ENCODE measurements around the gene PRKCB. TPM values are rescaled to one million over a fixed set of nuclear protein-coding genes. Genes with fewer than 3 reads are reported as not detected.

The PRKCB gene
- total and polyA plus RNA-seq, 2 of the 8 experiments (the other 6 are each of a cell fraction or from before 2014, with no cell fraction given): 7.1 to 12.1 TPM

DNA sequence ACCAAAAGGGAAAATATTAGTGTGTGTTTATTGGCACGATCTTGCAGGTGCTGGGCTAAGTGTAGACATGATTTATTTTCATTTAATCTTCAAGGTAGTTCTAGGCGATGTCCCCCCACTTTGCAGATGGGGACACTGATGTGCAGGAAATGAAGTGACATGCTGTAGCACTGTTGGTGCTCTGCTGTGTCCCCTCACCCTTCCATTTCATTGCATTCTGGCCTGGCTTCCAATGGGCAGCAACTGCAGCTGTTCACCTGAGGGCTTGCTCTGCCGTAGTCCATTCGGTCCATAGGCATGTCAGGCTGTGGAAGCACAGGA lies 123.9 kb downstream of the PRKCB start:
- Histone ChIP-seq H3K18ac (ENCODE audit: extremely low read depth, low read length) (no peak overlapping the region), H2BK12ac (ENCODE audit: low read depth, low read length) (no peak overlapping the region), H4K5ac (ENCODE audit: insufficient read length, low read depth, low read length) (no peak overlapping the region), H4K8ac (ENCODE audit: extremely low read depth, insufficient read depth, low read length) (no peak overlapping the region; the same call in 1 of the 2 replicates), H2BK5ac (ENCODE audit: low read depth, low read length) (no peak overlapping the region), H3K9ac (replicated peaks in 1 of 4; ENCODE audit: extremely low read depth in 1 of 4, low read depth in 3 of 4, low read length in 3 of 4) (no peak overlapping the region), H4K91ac (replicated peaks; ENCODE audit: insufficient read length, low read length) (no peak overlapping the region), H2BK120ac (replicated peaks; ENCODE audit: low read depth, low read length) (no peak overlapping the region), H3K79me1 (ENCODE audit: low read depth, low read length) (no peaks in the 10 kb centered on the region), H2AK5ac (ENCODE audit: low read depth, low read length) (no peak overlapping the region), H3K23me2 (ENCODE audit: low read depth, low read length) (no peaks in the 10 kb centered on the region), H3K79me2 (ENCODE audit: control insufficient read depth in 1 of 2, insufficient read depth in 2 of 2, low read length in 2 of 2) (no peaks in the 10 kb centered on the region), H3K14ac (ENCODE audit: insufficient read length) (no peak overlapping the region), H3K4me2 (ENCODE audit: insufficient read depth in 1 of 2, low read depth in 2 of 2, low read length in 2 of 2) (no peak overlapping the region), H3K4ac (replicated peaks; ENCODE audit: insufficient read length, low read depth, low read length) (no peak overlapping the region), H2BK15ac (ENCODE audit: low read length) (no peak overlapping the region), H3K27ac (ENCODE audit: low read depth, low read length) (no peak overlapping the region), H3K9me3 (ENCODE audit: insufficient read depth in 2 of 2, low read depth in 1 of 2, low read length in 1 of 2) (no peaks in the 10 kb centered on the region), H3K27me3 (replicated peaks in 1 of 4; ENCODE audit: control insufficient read depth in 3 of 4, extremely low read depth in 1 of 4, insufficient read depth in 3 of 4, low read length in 3 of 4) (no peaks in the 10 kb centered on the region), H3K56ac (replicated peaks; ENCODE audit: insufficient read length, low read depth, low read length) (no peak overlapping the region), H4K20me1 (replicated peaks in 1 of 2; ENCODE audit: control insufficient read depth in 1 of 2, insufficient read depth in 2 of 2, low read length in 2 of 2) (no peaks in the 10 kb centered on the region), H2BK20ac (ENCODE audit: low read length) (no peak overlapping the region), H3K36me3 (ENCODE audit: control insufficient read depth in 2 of 4, insufficient read depth in 4 of 4, low read length in 3 of 4) (no peaks in the 10 kb centered on the region), H3K4me3 (ENCODE audit: extremely low read depth in 1 of 4, insufficient read depth in 2 of 4, low read depth in 3 of 4, low read length in 4 of 4) (no peak overlapping the region), H2AFZ (ENCODE audit: low read length) (no peak overlapping the region), H3K23ac (ENCODE audit: insufficient read length) (no peak overlapping the region), H3K4me1 (replicated peaks in 1 of 4; ENCODE audit: control insufficient read depth in 3 of 4, insufficient read depth in 4 of 4, low read length in 3 of 4) (0 out of 7 replicates have a peak, but pooled peaks cover 0 to 2% (median 0%) of the 10 kb centered on the region in 4 experiments)
- FAIRE-seq (no peak), DNase-seq (ENCODE audit: low read depth in 1 of 2, low spot score in 2 of 2) (no peak)
- 84% methylated on average over 4 of the region's 4 CpGs; no CpG with 5 or more reads in 1 of the 2 experiments for WGBS, 2 experiments (ENCODE audit: extremely low coverage in 1 of 2, insufficient coverage in 1 of 2, insufficient read length in 1 of 2, insufficient replicate concordance in 2 of 2, low coverage in 1 of 2, low lambda C conversion rate in 2 of 2, missing lambda C conversion rate in 1 of 2)
- ChIA-PET POLR2A (ENCODE audit: partially characterized antibody) (no interaction called here), CTCF (ENCODE audit: partially characterized antibody) (interaction anchor here (1.3 to 1.6 kb wide), 2 partner anchors 10 to 51 kb away, joined by 3 to 6 read pairs; no protein-coding TSS in a partner anchor)
- TF ChIP-seq SAP30 (IDR thresholded peaks at IDR 0.05; ENCODE audit: insufficient read depth, insufficient replicate concordance, low read length) (no peak), RXRA (IDR thresholded peaks at IDR 0.05; ENCODE audit: insufficient read depth, low read depth, low read length) (no peak), TAF7 (optimal IDR thresholded peaks at IDR 0.05; ENCODE audit: borderline replicate concordance, low read depth, low read length) (no peak), RBBP5 (IDR thresholded peaks at IDR 0.05; ENCODE audit: borderline replicate concordance, low read depth, low read length) (no peak), ZNF274 (IDR thresholded peaks at IDR 0.05; ENCODE audit: borderline replicate concordance, extremely low read depth, low read length) (no peak), HDAC2 (IDR thresholded peaks at IDR 0.05; ENCODE audit: borderline replicate concordance in 1 of 2, low read depth in 2 of 2, low read length in 2 of 2) (no peak), JUN (IDR thresholded peaks at IDR 0.05; ENCODE audit: low read depth, low read length) (no peak), TCF12 (IDR thresholded peaks at IDR 0.05; ENCODE audit: low read depth, low read length) (no peak)
